GM21423 (cell line): ENCODE results near the gene SLC44A3.
"Not testable (repeated sequence)": the region's sequence is repeated elsewhere in the genome, so short reads cannot be mapped to it uniquely, and the experiment has no call there.

Source experiments
- ATAC-seq: cut with Tn5 transposase; IDR thresholded peaks from one replicate; pipeline ENCODE4 v1.9.1; 2021; ENCODE audit warnings: mild to moderate bottlenecking, moderate library complexity; ENCODE audit not compliant: unreplicated experiment

The SLC44A3 gene

GRCh38 chr1:94929351-94930217 is 109.4 kb downstream of the SLC44A3 start:
- ATAC-seq, result no peak

DNA sequence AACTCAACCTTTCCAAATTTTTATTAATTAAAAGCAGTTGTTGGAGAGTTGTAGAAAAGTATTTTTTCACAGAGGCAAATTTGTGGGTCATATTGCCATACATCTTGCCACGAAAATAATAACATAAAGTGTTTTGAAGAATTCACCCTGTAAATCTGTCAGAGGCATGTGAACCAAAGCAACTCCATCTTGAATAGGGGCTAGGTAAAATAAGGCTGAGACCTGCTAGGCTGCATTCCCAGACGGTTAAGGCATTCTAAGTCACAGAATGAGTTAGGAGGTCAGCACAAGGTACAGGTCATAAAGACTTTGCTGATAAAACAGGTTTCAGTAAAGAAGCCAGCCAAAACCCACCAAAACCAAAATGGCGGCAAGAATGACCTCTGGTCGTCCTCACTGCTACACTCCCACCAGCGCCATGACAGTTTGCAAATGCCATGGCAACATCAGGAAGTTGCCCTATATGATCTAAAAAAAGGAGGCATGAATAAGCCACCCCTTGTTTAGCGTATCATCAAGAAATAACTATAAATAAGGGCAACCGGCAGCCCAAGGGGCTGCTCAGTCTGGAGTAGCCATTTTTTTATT is 111.2 kb downstream of the SLC44A3 start:
- ATAC-seq, result no peak

GRCh38 chr1:94934551-94934950 is 114.4 kb downstream of the SLC44A3 start:
- ATAC-seq, result no peak

DNA sequence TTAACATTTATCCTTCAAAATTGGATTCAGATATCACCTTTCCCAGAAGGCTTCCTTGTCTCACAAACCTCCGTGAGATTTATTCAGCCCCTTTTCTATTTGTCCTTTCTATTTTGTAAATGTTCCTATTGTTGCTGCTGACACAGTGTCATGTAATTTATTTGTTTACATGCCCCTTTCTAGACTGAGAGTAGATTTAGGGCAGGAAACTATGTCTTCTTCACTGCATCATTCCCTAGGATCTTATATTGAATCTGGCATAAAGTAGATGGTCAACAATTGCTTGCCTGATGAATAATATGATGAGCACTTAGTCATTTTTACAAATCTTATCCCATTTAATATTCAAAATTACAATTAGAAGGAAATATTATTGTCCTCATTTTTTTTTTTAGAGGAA is 114.9 kb downstream of the SLC44A3 start:
- ATAC-seq, result no peak

- ATAC-seq, result no peak
These were observed 115.3 kb downstream of the SLC44A3 start for GRCh38 chr1:94935476-94935875.

- ATAC-seq, result no peak
These were observed 116.9 kb downstream of the SLC44A3 start for GRCh38 chr1:94936861-94937620.

DNA sequence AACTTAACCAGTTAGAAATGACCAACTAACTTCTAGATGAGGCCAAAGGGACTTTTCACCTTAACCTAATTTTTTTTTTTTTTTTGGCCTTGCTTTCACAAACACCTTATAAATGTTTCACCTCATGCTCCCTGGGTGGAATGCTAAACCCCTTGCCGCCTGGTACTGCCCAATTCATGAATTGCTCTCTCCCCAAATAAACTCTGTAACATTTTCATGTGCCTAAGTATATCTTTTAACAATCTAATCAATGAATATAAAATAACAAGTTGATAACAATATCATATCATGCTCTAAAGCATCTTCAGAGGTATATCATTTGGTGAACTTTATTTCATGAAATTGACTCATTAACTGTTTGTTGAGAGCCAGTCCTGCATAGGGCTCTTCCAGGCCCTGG is 117.7 kb downstream of the SLC44A3 start:
- ATAC-seq, result no peak

GRCh38 chr1:94940738-94941137 is 120.6 kb downstream of the SLC44A3 start:
- ATAC-seq, result no peak

DNA sequence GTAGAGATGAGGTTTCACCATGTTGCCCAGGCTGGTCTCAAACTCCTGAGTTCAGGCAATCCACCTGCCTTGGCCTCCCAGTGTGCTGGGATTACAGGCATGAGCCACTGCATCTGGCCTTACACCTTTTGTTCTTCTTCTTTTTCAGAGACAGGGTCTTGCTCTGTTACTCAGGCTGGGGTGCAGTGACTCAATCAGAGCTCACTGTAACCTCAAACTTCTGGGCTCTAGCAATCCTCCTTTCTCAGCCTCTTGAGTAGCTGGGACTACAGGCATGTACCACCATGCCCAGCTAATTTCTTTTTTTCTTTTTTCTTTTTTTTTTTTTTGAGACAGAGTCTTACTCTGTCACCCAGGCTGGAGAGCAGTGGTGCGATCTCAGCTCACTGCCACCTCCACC is 121.3 kb downstream of the SLC44A3 start:
- not testable (repeated sequence) for ATAC-seq

- ATAC-seq, result no peak
These were observed 122.3 kb downstream of the SLC44A3 start for GRCh38 chr1:94942171-94943128.
